Mammary epithelial cell (primary cell): ENCODE results near the gene ENOX1.

ENCODE experiments used
- CTCF ChIP-seq, 2 donors: IDR thresholded peaks in 1 of 2; conservative IDR thresholded peaks in 1 of 2; 2 replicates each; pipeline ENCODE4 v1.5.1; 2011 to 2012; ENCODE audit warnings: inconsistent platforms in 2 of 2, low read length in 2 of 2, mild to moderate bottlenecking in 2 of 2, control low read depth in 1 of 2, low read depth in 1 of 2; ENCODE audit not compliant: insufficient read depth in 1 of 2; ENCODE audit errors: extremely low read depth in 1 of 2
- EZH2 ChIP-seq: IDR thresholded peaks from 2 replicates; pipeline ENCODE4 v1.6.1; 2012; ENCODE audit warnings: low read length, inconsistent platforms, borderline replicate concordance

- TF ChIP-seq CTCF (conservative IDR thresholded peaks at IDR 0.05 in 1 of 2, IDR thresholded peaks at IDR 0.05 in 1 of 2; ENCODE audit: extremely low read depth in 1 of 2, insufficient read depth in 1 of 2, low read depth in 1 of 2, low read length in 2 of 2) (no peak), EZH2 (no peak)
These were observed 385.4 kb downstream of the ENOX1 start for GRCh38 chr13:43401361-43401760.
